T-helper 17 cell (primary cell): ENCODE measurements around the gene KIAA1217. TPM values are rescaled to one million over a fixed set of nuclear protein-coding genes. Genes with fewer than 3 reads are reported as not detected.
A peak's percentile ranks its signal among the peaks of the same experiment; 100 is the strongest.

Experiments
- ATAC-seq: fragments of 150-1000 bp; cut with Tn5 transposase; 2 replicates; pipeline ENCODE4 v1.10.0; 2021; ENCODE audit warnings: mild to moderate bottlenecking, moderate library complexity
- DNase-seq, 3 donors: peaks; one replicate each; pipeline versions ENCODE4 v3.0.0 to v3.0.0-alpha.2; 2020 to 2021
- H3K9me3 ChIP-seq: one replicate; pipeline ENCODE4 v1.7.0; 2013; ENCODE audit warnings: low read length, mild to moderate bottlenecking; ENCODE audit not compliant: control insufficient read depth, poor library complexity, severe bottlenecking
- H3K27ac Mint-ChIP-seq: one replicate; pipeline ENCODE4 v1.8.0; 2022; ENCODE audit warnings: mild to moderate bottlenecking, moderate library complexity, mixed read lengths
- H3K27me3 Mint-ChIP-seq: one replicate; pipeline ENCODE4 v1.8.0; 2022; ENCODE audit warnings: mixed read lengths
- H3K36me3 Mint-ChIP-seq: one replicate; pipeline ENCODE4 v1.8.0; 2022; ENCODE audit warnings: low read depth, mixed read lengths
- H3K4me1 Mint-ChIP-seq: one replicate; pipeline ENCODE4 v1.8.0; 2022; ENCODE audit warnings: mild to moderate bottlenecking, mixed read lengths
- H3K4me3 Mint-ChIP-seq: one replicate; pipeline ENCODE4 v1.8.0; 2022; ENCODE audit warnings: mild to moderate bottlenecking, moderate library complexity, mixed read lengths
- total RNA-seq, 4 donors: library from RNA in 2 of 4; stranded (reverse) in 2 of 4; gene quantifications; one replicate each; pipeline ENCODE4 v1.2.3 and lab custom pipeline; 2022 to 2026

KIAA1217 gene
- total RNA-seq, 2 donors from 2014 or later = 0.39 to 0.85 TPM

DNA sequence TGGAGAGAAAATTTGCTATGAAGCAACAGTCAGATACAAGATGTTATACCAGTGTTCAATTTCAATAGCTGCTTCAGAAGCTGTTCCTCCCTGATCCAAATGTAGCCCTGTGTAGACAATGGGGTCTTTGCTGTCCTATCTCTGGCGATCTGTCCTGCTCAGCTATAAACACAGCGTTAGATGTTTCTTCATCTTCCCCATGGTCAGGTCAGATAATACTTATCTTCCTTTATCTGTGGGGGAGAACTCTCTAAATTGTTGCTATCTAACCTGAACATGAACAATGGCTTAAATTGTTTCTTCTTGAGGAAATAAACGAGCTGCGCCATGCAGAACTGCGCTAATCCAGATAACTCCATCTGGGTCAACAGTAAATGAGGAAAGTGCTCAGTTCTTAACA, 15.6 kb upstream of the KIAA1217 start:
- H3K27me3 Mint-ChIP-seq = peaks cover 23% of the 10 kb centered on the region
- DNase-seq (no peak), ATAC-seq (no peak)
- no peaks in the 10 kb centered on the region for H3K4me1 Mint-ChIP-seq
- H3K9me3 ChIP-seq = no peaks in the 10 kb centered on the region
- H3K27ac Mint-ChIP-seq = no peak overlapping the region
- no peaks in the 10 kb centered on the region for H3K36me3 Mint-ChIP-seq
- H3K4me3 Mint-ChIP-seq = no peak overlapping the region

DNA sequence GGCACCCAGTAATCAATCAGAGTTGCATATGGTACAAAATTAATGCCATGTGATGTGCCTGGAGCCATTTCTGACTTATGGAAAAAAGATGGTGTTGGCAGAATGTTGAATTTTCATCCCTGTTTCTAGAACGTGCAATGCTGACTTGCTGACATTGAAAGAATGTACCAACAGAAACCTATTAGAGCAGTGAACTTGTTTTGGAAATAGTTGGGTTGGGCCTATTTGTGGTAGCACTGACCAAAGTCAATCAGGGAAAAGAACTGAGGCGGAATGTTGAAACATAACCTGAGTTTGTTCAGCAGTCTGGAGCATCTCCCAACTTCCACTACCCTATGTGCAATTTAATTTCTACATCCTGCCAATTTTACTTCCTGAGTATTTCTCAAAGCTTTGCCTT, 11.7 kb upstream of the KIAA1217 start:
- Mint-ChIP-seq H3K27ac (no peak overlapping the region), H3K36me3 (no peaks in the 10 kb centered on the region), H3K4me3 (no peak overlapping the region), H3K4me1 (no peaks in the 10 kb centered on the region), H3K27me3 (peaks cover 24% of the 10 kb centered on the region)
- DNase-seq (no peak), ATAC-seq (no peak)
- H3K9me3 ChIP-seq = no peaks in the 10 kb centered on the region

DNA sequence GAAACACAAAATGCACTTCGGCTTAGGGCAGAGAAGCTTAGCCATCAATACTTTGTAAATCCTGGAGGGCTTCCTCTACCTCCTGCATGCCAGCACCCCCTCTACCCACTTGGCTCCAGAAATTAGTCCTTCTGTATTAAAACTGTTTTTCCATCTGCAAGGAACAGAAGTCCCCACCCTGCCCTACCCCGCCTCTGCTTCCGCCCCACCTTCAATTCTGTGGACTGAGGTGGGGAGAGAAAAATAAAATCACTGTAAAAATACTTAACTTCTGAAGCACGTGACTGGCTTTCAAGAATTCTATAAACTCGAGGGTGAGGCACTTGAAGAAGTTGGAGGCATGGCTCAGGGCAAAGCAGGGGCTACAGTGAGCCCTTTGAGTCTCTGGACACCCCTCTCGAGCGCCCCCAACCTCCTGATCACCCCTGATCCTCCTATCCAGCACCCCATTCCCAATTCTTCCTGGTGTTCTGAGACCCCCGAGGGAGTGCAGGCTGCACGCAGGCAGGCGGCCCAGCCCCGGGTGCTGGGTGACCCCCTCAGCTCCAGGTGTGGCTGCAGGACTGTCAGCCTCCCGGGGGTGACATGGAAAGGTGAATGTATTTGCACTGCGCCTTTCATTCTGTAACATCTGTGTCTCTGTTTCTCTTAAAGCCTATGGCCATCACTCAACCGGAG, 7.3 kb upstream of the KIAA1217 start:
- H3K36me3 Mint-ChIP-seq = peaks cover 3% of the 10 kb centered on the region
- no peak overlapping the region for H3K27ac Mint-ChIP-seq
- ATAC-seq (no peak), DNase-seq (no peak)
- no peaks in the 10 kb centered on the region for H3K9me3 ChIP-seq
- peaks cover 2% of the 10 kb centered on the region for H3K4me1 Mint-ChIP-seq
- peaks cover 48% of the 10 kb centered on the region for H3K27me3 Mint-ChIP-seq
- H3K4me3 Mint-ChIP-seq = no peak overlapping the region

DNA sequence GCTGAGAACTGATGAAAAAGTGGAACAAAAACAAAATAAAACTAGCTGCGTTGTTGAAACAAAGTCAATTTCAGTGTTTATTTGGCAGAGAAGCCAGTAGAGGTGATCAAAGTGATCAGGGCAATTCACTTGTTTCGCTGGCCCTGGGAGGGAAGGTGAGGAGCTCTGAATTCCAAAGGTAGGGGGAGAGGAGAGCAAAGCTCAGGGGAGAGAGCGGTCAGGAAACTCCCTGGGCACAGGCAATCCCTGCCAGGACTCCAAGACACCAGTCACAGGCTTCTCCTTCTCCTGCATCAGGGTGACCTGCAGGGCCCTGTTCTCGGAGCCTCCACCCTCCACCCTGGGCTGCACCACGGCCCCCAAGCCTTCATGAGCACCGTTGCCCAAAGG, 6.8 kb upstream of the KIAA1217 start:
- ATAC-seq (no peak), DNase-seq (no peak)
- Mint-ChIP-seq H3K36me3 (peaks cover 3% of the 10 kb centered on the region), H3K4me3 (no peak overlapping the region), H3K27me3 (peaks cover 54% of the 10 kb centered on the region), H3K4me1 (peaks cover 2% of the 10 kb centered on the region), H3K27ac (no peak overlapping the region)
- H3K9me3 ChIP-seq = no peaks in the 10 kb centered on the region

DNA sequence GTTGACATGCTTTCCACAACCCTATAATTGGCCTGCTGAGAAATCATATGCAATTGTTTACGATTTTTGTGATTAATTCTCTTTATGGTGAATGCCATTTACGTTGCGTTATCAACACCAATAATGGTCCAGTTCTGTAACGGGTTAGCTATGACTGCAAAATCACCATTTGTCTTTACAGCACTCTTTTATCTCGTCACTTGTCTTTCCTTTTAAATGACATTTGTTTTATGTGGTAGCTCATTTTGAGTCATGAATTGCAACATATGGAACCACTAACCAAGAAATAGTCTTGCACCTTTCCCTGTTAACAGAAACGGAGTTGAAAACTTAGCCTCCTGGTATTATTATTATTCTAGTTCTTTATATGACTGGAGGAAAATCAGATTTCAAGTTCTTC, 3.1 kb upstream of the KIAA1217 start:
- Mint-ChIP-seq H3K4me3 (no peak overlapping the region), H3K4me1 (peaks cover 9% of the 10 kb centered on the region), H3K27ac (no peak overlapping the region), H3K36me3 (peaks cover 3% of the 10 kb centered on the region), H3K27me3 (peaks cover 71% of the 10 kb centered on the region)
- ATAC-seq (no peak), DNase-seq (no peak)
- H3K9me3 ChIP-seq = no peaks in the 10 kb centered on the region

DNA sequence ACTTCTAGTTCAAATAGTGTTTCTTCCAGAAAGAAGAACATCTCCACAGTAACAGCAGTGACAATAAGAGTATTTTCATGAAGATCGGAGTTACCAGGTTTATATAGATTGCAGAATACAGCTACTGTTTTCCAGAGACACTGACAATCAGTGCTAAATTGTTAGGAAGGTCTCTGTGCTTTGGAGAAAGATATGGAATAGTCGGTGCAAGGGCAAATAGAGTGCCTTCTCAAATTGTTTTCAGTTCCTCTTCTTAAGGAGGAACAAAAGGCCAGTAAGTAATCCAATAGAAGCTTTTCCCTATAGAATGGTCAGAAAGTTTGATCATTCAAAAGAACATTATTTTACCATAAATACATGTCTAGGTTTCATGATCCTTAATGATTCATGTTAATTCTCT, 2.6 kb upstream of the KIAA1217 start:
- ATAC-seq = no peak
- Mint-ChIP-seq H3K27me3 (peaks cover 71% of the 10 kb centered on the region), H3K4me1 (peaks cover 9% of the 10 kb centered on the region), H3K27ac (no peak overlapping the region), H3K4me3 (no peak overlapping the region), H3K36me3 (peaks cover 3% of the 10 kb centered on the region)
- H3K9me3 ChIP-seq = no peaks in the 10 kb centered on the region
- no peak for DNase-seq

DNA sequence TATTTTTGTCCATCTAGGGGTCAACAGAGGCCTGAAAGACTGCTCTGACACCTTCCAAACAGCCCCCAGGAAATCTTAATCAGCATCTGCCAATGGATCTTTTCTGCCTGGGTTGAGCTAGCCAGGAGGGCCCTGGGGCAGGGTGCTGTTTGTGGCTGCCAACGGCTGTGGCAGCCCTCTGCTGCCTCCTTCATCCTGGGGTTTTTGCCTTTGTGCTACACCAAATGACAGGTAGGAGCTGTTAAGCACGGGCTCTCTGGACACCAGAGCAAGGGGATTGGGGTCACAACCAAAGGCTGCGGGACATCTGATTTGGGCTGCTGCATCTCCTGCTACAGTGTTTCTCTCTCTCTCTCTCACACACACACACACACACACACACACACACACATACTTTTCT, 2.0 kb upstream of the KIAA1217 start:
- no peaks in the 10 kb centered on the region for H3K9me3 ChIP-seq
- H3K4me3 Mint-ChIP-seq = no peak overlapping the region
- no peak for DNase-seq
- H3K36me3 Mint-ChIP-seq = peaks cover 3% of the 10 kb centered on the region
- peaks cover 70% of the 10 kb centered on the region for H3K27me3 Mint-ChIP-seq
- ATAC-seq = no peak
- no peak overlapping the region for H3K27ac Mint-ChIP-seq
- H3K4me1 Mint-ChIP-seq = peaks cover 9% of the 10 kb centered on the region

DNA sequence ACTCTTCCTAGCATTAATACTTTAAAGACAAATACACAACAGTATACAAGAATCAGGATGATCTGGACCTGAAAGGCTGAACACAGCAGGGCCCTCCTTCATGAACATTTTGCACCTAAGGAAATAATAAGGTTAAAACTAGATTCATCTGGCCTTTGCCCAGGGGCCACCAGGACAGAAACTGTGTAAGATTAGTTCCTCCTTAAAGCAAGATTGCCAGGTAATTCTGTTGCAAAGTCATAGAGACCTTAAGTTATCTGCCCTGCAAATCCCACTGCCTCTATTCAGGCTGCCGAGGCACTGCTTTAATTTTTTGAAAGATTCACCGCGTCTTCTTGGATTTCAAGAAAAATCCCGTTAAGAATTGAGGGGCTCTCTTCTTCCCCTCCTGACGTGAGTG, 1.6 kb upstream of the KIAA1217 start:
- H3K27me3 Mint-ChIP-seq = peaks cover 66% of the 10 kb centered on the region
- peaks cover 9% of the 10 kb centered on the region for H3K4me1 Mint-ChIP-seq
- no peaks in the 10 kb centered on the region for H3K9me3 ChIP-seq
- ATAC-seq (no peak), DNase-seq (no peak)
- peaks cover 3% of the 10 kb centered on the region for H3K36me3 Mint-ChIP-seq
- H3K27ac Mint-ChIP-seq = no peak overlapping the region
- H3K4me3 Mint-ChIP-seq = no peak overlapping the region

DNA sequence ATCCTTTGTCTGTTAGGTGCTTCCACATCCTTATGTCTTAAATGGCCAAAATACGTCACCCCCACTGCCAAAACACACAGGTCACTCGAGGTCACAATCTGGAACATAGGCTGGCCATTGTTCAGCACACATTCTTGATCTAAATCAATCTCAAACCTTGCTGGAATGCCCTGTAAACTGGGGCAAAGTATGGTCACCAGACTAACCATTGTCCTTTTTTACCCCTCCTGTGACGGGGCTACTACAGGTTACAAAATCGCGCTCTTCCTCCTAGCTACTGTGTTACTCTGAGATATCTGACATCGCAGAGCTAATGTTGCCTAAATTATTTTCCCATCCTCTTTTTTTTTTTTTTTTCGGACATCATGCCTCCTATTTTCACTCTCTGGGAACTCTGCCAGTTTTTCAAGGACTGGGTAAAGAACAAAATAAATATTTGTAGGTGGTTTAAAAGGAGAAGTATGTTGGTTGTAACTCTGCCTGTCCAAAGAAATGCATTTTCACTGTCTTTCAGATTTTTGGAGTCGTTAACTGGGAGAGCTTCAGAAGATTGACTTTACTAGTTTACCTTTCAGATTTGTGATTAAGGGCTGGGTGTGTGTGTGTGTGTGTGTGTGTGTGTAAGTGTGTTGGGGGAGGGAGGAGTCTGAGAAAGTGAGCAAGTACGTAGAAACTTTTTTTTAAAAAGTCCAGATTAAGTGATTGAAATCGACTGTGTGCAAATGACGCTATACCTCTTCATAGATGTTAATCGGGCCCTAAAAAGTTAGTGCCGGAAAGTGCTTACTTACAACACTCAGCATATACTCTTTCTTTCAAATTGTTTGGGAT, 942 bp upstream of the KIAA1217 start:
- no peaks in the 10 kb centered on the region for H3K9me3 ChIP-seq
- no peak overlapping the region for H3K4me3 Mint-ChIP-seq
- H3K27me3 Mint-ChIP-seq = peaks cover 59% of the 10 kb centered on the region
- DNase-seq = no peak
- no peak overlapping the region for H3K27ac Mint-ChIP-seq
- ATAC-seq = no peak
- peaks cover 9% of the 10 kb centered on the region for H3K4me1 Mint-ChIP-seq
- peaks cover 3% of the 10 kb centered on the region for H3K36me3 Mint-ChIP-seq

DNA sequence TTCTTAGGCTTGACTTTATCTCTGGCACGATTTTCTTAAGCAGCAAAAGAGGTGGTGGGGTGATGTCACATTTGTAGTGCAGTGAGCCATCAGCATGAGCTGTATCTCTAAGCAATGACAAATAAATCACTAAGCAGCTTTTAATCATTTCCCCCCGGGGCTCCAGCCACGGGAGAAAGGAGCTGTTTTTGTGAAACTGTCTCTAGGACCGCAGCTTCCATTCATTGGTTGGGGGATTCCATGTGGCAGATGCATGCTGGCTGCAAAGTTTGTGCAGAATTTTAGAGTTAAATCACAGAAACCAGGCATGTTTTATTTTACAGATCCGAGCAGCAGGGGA, 464 bp downstream of the KIAA1217 start:
- H3K27ac Mint-ChIP-seq = no peak overlapping the region
- H3K4me1 Mint-ChIP-seq = peaks cover 9% of the 10 kb centered on the region
- DNase-seq (no peak), ATAC-seq (no peak)
- no peaks in the 10 kb centered on the region for H3K9me3 ChIP-seq
- H3K27me3 Mint-ChIP-seq = peaks cover 56% of the 10 kb centered on the region
- peak overlapping the region; percentile 69 for H3K4me3 Mint-ChIP-seq
- H3K36me3 Mint-ChIP-seq = peaks cover 3% of the 10 kb centered on the region

DNA sequence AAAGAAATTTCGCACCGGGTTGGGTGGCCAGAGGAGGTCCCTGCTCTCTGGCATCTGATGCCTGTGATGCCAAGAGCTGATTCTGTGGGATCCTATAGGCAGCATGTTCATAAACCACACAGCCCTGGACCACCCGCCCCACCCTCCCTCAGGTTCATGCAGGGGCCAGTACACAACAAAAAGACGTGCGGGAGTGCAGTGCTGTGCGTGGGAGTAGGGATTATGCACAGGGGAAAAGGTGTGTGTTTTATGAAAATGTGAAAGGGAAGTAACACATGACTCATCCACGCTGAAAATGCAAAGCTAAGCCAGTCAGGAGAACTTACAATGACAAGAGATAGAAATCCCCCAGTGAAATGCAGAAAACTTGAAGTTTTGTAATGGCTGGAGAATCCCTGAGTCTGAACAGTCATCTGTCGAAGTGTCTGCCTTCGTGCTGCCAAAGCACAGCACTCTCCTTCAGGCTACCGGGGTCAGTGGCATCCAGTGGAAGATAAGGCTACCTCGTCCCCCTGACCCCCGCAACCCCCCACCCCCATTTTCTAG, 1.1 kb downstream of the KIAA1217 start:
- Mint-ChIP-seq H3K4me1 (peaks cover 9% of the 10 kb centered on the region), H3K4me3 (no peak overlapping the region), H3K36me3 (peaks cover 3% of the 10 kb centered on the region), H3K27me3 (peaks cover 53% of the 10 kb centered on the region), H3K27ac (no peak overlapping the region)
- ATAC-seq = no peak
- no peaks in the 10 kb centered on the region for H3K9me3 ChIP-seq
- no peak for DNase-seq

DNA sequence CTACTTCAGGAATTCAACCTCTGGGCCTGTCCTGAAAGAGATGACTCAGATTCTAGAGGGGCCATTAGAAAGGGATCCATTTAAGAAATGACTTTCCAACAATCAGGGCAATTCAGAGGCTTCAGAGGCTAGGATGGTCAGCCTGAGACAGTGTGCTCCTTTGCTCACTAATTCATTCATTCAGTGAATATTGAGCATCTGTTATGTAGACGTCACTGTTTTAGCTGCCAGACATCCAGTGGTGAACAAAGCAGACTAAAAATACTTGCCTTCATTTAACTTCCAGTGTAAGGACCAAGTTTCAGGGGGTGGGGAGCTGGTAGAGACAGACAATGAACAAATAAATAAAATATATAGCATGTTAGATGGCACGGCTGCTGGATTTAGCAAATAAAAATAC, 1.6 kb downstream of the KIAA1217 start:
- peaks cover 3% of the 10 kb centered on the region for H3K36me3 Mint-ChIP-seq
- peaks cover 9% of the 10 kb centered on the region for H3K4me1 Mint-ChIP-seq
- ATAC-seq = no peak
- H3K4me3 Mint-ChIP-seq = no peak overlapping the region
- H3K27me3 Mint-ChIP-seq = peaks cover 56% of the 10 kb centered on the region
- no peak overlapping the region for H3K27ac Mint-ChIP-seq
- no peaks in the 10 kb centered on the region for H3K9me3 ChIP-seq
- no peak for DNase-seq

DNA sequence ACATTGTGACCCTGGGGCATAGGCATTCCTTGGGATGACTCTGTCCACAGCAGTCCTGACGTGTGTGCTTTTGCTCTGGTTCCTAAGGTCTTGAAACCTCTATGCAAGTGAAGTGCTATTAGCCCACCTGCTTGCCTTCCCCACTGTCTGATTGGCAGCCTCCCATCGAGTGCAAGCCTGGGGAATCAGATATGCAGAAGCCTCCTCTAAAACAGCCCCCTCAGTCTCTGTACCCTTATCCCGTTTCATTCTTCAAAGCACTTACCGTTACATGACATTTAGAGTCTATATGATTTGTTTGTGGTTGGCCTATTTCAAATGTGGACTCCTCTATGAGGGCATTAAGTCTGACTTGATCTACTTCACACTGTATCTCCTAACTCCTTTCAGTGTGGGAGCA, 4.3 kb downstream of the KIAA1217 start:
- H3K36me3 Mint-ChIP-seq = no peaks in the 10 kb centered on the region
- no peaks in the 10 kb centered on the region for H3K9me3 ChIP-seq
- H3K4me3 Mint-ChIP-seq = no peak overlapping the region
- peaks cover 8% of the 10 kb centered on the region for H3K4me1 Mint-ChIP-seq
- ATAC-seq (no peak), DNase-seq (no peak)
- peaks cover 38% of the 10 kb centered on the region for H3K27me3 Mint-ChIP-seq
- no peak overlapping the region for H3K27ac Mint-ChIP-seq

DNA sequence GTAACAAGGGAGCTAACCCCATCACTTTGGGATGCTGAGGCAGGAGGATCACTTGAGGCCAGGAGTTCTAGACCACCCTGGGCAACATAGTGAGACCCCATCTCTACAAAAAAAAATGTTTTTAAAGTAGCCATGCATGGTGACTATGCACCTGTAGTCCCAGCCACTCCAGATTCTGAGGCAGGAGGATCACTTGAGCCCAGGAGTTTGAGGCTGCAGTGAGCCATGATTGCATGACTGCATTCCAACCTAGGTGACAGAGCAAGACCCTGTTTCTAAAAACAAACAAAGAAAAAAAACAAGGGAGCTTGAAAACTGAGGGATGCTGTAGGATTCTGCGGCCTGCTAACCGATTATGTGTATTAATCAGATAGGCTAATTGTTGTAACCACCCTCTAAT, 4.9 kb downstream of the KIAA1217 start:
- Mint-ChIP-seq H3K27ac (no peak overlapping the region), H3K27me3 (peaks cover 36% of the 10 kb centered on the region), H3K4me3 (no peak overlapping the region), H3K4me1 (peaks cover 5% of the 10 kb centered on the region), H3K36me3 (no peaks in the 10 kb centered on the region)
- ATAC-seq = no peak
- no peaks in the 10 kb centered on the region for H3K9me3 ChIP-seq
- no peak for DNase-seq
